ENCODE data around the gene TMEM145. TPM values are rescaled to one million over a fixed set of nuclear protein-coding genes. Genes with fewer than 3 reads are reported as not detected.

Gene TMEM145
- total RNA-seq, 1 donor from 2014 or later: not detected

- DNase-seq (ENCODE audit: low spot score): no peak
Measured at GRCh38 chr19:42288881-42289555, 24.1 kb upstream of the TMEM145 start.

DNA sequence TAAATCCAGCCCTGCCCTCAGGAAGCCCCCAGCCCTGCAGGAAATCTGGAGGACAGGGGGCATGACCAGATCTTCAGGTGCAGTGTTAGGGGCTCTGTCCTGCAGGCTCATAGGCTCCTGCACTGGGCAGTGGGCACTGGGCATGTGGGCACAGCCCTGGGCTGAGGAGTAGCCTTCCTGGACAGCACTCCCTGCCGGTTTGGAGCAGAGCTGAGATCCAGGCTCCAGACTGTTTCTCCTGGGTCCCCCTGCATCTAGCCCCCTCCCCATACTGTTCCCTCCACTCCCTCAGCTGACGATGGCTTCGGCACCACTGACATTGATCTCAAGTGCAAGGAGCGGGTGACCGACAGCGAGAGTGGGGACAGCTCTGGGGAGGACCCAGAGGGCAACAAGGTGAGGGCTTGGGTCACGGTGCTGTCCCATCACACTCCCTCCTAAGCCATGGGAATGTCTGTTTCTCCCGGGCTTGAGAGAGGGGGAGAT lies 23.5 kb upstream of the TMEM145 start:
- DNase-seq (ENCODE audit: low spot score): no peak

GRCh38 chr19:42290136-42290522 lies 23.0 kb upstream of the TMEM145 start:
- no peak for DNase-seq (ENCODE audit: low spot score)

GRCh38 chr19:42290523-42291434 lies 22.3 kb upstream of the TMEM145 start:
- DNase-seq (ENCODE audit: low spot score): no peak

DNA sequence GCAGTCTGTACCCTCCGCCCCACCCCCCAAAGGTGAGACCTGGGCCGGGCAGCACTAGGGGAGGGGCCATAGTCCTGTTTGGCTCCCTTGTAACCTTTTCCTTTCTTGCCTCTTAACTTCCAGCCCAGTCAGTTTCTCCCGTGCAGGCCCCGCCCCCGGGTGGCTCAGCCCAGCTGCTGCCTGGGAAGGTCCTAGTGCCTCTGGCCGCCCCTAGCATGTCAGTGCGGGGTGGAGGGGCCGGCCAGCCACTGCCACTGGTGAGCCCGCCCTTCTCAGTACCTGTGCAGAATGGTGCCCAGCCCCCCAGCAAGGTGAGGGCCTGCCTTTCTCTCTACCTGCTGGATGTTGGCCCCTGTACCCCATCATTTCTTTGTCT lies 21.7 kb upstream of the TMEM145 start:
- no peak for DNase-seq (ENCODE audit: low spot score)

DNA sequence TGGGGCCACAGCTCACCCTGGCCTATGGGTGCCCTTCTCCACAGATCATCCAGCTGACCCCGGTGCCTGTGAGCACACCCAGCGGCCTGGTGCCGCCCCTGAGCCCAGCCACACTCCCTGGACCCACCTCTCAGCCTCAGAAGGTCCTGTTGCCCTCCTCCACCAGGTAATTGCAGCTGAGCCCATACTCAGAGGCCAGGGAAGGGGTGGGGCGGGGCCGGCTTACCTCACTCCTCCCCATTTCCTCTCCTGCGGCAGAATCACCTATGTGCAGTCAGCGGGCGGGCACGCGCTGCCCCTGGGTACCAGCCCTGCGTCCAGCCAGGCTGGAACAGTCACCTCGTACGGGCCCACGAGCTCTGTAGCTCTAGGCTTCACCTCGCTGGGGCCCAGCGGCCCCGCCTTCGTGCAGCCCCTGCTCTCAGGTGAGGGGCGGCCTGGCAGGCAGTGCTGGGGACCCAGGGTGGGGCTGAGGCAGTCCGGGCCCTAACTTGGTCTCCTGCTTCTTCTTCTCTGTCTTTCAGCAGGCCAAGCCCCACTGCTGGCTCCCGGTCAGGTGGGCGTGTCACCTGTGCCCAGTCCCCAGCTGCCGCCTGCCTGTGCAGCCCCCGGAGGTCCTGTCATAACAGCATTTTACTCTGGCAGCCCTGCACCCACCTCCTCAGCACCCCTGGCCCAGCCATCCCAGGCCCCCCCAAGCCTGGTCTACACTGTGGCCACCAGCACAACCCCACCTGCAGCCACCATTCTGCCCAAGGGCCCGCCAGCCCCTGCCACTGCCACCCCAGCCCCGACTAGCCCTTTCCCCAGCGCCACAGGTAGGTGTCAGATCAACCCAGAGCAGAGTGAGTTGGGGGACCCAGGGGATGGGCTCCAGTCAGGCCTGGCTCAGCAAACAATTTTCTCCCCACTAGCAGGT lies 20.8 kb upstream of the TMEM145 start:
- DNase-seq (ENCODE audit: low spot score): no peak

GRCh38 chr19:42292963-42293362 lies 20.1 kb upstream of the TMEM145 start:
- DNase-seq (ENCODE audit: low spot score): no peak

DNA sequence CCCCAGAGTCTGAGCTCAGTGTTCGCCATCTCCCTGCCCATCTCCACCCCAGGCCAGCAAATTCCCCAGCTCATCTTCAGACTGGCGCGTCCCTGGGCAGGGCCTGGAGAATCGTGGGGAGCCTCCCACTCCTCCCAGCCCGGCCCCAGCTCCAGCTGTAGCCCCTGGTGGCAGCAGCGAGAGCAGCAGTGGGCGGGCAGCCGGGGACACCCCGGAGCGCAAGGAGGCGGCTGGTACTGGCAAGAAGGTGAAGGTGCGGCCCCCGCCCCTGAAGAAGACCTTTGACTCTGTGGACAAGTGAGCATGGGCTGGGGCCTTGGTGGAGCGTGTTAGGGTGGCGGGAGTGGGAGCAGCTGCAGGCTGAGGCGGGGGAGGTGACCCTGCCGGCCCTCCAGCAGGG lies 19.6 kb upstream of the TMEM145 start:
- no peak for DNase-seq (ENCODE audit: low spot score)

GRCh38 chr19:42293948-42294347 lies 19.2 kb upstream of the TMEM145 start:
- no peak for DNase-seq (ENCODE audit: low spot score)

- no peak for DNase-seq (ENCODE audit: low spot score)
Measured at GRCh38 chr19:42294471-42295137, 18.5 kb upstream of the TMEM145 start.

DNA sequence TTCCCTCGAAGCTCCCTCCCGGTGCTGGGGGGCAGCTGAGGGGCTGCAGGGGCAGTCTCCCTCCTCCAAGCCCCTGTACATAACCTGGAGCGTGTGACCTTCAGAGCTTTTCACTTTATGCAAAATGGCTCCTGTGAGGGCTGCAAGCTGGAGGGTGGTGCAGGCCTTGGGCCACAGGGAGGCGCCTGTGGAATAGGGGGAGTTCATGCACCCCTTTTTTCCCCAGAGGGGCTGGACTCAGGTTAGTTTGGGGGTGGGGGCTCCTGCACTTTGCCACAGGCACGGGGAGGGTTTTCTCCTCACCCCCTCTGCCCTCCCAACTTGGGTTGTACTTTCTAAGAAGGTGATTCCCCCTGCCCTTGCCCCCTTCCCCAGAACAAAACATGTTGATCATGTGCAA lies 17.8 kb upstream of the TMEM145 start:
- DNase-seq (ENCODE audit: low spot score): no peak

GRCh38 chr19:42295831-42296525 lies 17.1 kb upstream of the TMEM145 start:
- DNase-seq (ENCODE audit: low spot score): peak; percentile 76

GRCh38 chr19:42297039-42297438 lies 16.1 kb upstream of the TMEM145 start:
- no peak for DNase-seq (ENCODE audit: low spot score)

GRCh38 chr19:42301646-42302203 lies 11.4 kb upstream of the TMEM145 start, which contains the start of gene PRR19:
PRR19 (plus strand) TSS chr19:42302132; CDS start chr19:42309585, 7,453 bp downstream.
- no peak for DNase-seq (ENCODE audit: low spot score)

GRCh38 chr19:42303101-42303464 lies 10.0 kb upstream of the TMEM145 start:
- no peak for DNase-seq (ENCODE audit: low spot score)

DNA sequence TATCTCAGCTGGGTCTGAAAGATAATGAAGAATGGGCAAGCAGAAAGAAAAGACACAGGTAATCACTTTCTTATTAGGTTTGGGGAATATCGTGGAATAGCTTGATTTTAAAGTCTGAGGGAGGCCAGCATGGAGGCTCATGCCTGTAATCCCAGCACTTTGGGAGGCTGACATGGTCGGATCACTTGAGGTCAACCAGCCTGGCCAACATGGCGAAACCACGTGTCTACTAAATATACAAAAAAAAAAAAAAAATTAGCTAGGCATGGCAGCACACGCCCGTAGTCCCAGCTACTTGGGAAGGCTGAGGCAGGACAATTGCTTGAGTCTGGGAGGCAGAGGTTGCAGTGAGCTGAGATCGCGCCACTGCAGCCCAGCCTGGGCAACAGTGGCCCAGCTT lies 9.2 kb upstream of the TMEM145 start:
- DNase-seq (ENCODE audit: low spot score): no peak

GRCh38 chr19:42306646-42307045 lies 6.5 kb upstream of the TMEM145 start:
- DNase-seq (ENCODE audit: low spot score): no peak

DNA sequence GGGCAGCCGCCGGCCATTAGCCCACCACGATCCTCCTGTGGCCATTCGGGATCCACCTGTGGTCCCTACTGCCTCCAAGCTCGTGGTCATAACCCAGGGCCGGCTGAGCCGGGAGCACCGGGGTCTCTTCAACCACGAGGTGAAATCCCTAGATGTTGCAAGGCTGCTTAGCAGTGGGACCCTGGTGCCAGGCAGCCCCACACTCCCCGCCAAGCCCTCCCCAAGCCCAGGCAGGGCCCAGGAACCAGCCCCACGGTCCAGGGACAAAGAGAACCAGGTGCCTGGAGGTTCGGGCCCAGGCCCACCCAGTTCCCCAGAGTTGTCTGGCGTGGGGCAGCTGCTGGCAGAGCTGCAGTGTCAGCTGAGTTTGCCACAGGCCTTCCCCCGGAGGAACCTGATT lies 3.4 kb upstream of the TMEM145 start:
- no peak for DNase-seq (ENCODE audit: low spot score)

DNA sequence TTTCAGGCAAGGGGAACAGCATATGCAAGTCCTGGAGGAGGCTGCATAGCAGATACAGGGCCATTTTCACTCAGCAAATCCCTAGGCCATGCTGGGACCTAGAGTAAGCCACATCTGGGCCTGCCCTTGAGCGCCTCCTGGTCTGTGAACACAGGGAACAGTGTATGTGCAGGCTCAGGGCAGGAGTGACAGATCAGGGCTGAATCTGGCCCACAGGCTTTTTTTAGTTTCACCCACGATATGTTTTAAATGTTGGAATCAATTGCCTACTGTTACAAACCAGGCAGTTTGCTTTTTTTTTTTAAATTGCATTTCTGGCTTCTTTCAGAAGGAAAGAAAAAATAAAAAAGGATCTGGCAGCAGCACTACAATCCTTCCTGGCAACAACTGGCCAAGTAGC lies 1.5 kb upstream of the TMEM145 start:
- no peak for DNase-seq (ENCODE audit: low spot score)

- no peak for DNase-seq (ENCODE audit: low spot score)
Measured at GRCh38 chr19:42312370-42312769, 739 bp upstream of the TMEM145 start.
